Renal cortex interstitium (tissue), 11 donors: ENCODE measurements around the gene ANKS3. TPM values are rescaled to one million over a fixed set of nuclear protein-coding genes. Genes with fewer than 3 reads are reported as not detected.

Experiments
- DNase-seq, 11 donors: peaks; one replicate each; pipeline ENCODE4 v3.0.0-alpha.2; 2013; ENCODE audit warnings: low read depth in 9 of 11, low spot score in 4 of 11; ENCODE audit errors: extremely low read depth in 1 of 11
- polyA plus RNA-seq, 3 donors: library from polyadenylated mRNA; unstranded; fragments of 120-200 nt; gene quantifications; one replicate each; pipeline ENCODE4 v1.2.1, GENCODE V29; 2013; ENCODE audit not compliant: insufficient read length in 3 of 3

ANKS3 gene
- polyA plus RNA-seq, 3 donors = 22.5 to 34.3 (median 23.0) TPM

DNA sequence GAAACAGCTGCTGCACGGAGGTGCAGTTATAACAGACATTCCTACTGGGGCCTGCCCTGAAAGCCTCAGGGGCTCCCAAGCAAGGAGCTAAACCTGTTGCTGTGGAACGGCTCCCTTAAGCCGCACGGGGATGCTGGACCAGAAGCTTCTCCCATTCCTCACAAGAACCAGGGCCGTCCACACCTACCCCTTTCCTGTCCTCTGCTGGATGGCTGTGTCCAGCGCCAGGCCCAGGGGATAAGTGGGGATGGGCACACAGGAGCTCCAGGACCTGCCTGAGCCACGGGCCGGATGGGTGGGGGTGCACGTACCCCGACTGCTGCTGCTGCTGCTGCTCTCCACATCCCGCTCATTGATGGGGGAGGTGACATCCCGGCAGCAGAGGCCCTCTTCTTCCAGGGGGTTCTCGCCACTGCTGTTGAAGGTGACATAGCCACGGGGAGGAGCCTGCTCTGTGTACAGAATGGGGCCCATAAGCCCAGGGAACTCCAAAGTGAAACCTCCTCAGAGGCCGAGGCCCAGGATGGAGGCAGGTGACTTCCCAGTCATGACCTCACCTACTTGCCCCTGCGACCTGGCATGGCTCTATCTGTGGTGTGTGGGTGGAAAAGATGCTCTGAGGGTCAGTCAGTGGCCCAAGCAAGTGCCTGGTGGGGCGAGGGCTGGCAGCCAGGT, 32.1 kb downstream of the ANKS3 start:
- DNase-seq = no peak

DNA sequence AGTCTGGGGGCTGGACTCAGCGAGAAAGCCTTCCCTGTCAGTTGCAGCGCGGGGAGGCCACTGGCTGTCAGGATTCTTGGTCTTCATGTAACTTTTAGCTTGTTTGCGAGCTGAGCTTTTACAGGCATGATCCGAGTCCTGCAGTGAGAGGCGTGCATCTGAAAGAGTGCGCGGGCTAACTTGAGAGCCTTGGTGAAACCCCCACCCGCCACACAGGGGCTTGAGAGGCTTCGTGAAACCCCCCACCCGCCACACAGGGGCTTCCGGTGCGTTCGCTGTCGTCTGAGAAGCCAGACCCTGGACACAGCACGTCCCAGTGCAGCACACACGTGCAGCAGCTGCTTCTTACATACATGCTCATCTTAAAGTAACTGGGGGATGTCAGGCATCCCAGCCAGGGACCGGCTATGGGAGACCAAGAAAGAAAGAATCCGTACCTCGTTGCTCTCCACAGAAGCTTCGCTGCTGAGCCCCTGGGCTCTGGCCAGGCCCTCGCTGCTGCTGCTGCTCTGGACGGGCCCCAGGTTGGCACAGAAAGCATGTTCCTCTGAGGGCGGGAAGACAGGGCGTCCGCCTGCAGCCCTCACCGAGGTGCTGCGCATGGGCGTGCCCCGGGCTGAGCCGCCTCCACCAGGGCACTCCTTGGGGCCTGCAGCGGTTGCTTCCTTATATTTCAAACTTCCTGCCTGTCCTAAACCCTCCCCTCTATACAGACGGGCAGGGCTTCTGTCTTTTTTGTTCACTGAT, 32.9 kb downstream of the ANKS3 start:
- no peak for DNase-seq

DNA sequence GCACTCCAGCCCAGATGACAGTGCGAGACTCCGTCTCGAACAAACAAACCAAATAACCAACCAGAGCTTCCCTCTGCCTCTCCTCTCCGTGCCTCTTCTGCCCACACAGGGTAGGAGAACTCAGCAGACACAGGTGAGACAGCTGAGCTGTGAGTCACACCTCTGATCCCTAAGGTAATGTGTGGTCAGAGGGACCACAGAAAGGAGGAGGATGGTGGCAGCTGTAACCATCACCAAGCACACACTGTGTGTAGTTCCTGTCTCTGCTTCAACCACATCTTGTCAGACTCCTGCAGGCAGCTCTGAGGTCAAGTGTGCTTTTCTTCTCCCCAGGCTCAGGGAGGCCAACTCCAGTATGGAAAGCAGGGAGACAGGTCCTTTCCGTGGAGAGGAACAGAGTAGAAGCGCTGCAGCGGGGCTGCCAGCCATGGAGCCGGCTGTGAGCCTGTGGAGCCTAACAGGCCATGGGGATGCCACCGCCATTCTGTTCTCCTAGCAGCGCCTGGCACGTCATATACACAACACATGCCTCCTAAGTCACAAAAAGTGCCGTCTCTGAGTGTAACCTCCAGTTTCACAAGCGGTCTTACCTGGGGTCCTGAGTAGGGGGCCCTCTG, 33.6 kb downstream of the ANKS3 start:
- no peak for DNase-seq

DNA sequence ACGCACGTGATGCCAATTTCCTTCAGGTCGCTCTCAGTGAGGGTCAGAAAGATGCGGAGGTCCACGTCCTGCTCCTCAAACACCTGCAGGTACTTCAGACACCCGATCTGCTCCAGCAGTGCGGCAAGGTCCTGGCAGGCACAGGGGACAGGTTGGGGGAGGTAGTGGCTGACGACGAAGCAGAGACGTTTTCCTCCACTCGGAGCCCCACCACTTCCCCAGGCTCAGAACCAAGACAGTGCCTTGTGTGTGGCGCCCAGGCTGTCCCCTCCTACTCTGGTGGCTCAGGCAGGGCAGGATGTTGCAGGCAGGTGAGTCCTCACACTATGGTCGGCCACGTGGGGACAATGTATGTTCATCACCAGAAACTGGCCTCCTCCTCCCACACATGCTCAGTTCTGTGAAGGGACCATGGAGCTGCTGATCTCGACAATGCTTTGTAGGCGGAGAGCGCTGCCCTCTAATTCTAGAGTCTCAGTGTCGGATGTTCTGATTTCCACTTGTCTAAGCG, 35.0 kb downstream of the ANKS3 start:
- DNase-seq = no peak

DNA sequence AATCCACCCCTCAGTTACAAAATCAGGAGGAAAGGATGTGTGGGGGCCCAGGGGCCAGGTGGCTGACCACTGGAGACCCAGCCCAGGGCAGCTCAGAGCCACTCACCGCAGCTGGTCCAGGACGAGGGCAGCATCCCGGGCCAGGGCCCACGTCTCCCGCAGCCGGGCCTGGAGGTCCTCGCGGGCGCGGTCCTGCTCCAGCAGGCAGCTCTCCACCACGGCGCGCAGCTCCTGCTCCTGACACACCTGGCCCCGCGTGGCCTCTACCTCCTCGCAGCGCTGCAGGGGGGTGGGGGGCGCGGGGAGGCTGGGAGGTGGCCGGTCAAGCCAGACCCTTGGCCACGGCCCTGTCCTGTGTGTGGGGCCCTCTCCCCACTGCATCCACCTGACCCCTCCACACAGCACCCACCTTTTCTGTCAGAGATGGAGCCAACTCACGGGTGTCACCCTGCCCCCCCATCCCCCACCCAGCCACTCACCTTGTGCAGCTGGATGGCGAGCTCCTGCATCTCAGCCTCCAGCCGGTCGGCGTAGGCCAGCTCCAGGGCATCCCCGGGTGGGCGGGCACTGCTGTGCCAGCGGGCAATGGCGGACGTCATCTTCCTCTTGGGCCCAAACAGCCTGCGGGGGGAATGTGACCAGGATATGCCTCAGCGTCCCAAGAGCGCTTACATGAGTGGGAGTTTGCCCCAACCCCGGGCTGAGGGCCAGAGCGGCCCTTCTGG, 35.6 kb downstream of the ANKS3 start:
- DNase-seq = no peak

DNA sequence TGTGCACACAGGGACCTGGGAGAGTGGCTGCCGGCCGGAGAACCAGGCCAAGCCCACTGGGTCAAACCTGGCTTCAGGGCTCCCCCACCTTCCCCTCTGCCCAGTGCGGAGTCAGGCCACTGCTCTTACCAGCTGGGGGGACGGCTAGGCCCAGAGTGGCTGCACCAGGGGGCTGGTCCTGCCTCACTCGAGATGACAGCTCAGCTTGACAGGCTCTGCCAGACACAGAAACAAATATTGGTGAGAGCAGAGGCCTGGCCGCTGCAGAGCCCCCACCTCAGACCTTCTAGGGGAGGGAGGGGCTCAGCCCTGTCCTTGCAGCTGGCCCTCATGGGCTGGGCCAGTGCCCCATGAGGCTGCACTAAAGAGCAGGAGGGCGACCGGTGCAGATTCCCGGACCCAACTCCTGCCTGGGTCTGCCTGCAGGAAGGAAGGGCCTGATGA, 36.2 kb downstream of the ANKS3 start:
- DNase-seq = no peak

DNA sequence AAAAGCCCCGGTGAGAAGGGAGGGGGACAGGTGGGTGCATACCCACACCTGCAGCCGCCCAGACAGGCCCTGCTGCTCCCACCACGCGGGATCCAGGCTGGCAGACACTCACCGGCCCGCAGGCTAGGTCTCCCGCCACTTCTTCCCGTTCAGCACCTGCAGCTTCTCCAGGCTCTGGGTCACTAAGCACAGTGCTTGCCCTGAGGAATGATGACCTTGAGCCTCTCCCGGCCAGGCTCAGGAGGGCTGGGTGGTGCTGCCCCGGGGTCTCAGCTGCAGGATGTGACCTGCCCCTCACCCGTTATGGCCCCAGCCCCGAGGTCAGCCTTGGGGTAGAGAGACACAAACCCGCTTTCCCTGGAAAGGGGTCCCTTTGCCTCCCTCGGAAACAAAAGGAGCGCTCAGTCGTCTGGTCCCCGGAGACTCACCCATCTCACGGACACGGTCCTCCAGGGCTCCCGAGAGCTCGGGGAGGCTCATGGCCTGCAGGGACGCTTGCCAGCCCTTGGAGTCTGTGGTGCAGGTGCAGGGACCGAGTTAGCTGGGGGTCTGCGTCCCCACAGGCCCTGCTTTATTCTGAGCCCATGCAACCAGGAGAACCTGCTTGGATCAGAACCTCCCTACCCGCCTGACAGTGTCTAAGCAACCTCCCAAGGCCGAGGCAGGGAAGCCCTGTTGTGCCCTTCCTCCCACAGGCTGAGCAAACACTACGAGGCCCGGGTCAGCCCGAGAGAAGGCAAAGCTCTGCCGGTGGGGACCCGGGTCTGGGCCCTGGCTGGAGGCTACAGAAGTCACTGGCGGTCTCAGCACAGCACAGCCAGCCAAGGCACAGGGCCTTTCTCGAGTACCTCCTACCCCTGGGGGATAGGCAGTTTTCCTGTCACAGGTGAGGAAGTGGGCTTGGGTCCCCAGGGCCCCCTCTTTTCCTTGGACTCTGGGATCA, 36.9 kb downstream of the ANKS3 start:
- no peak for DNase-seq

DNA sequence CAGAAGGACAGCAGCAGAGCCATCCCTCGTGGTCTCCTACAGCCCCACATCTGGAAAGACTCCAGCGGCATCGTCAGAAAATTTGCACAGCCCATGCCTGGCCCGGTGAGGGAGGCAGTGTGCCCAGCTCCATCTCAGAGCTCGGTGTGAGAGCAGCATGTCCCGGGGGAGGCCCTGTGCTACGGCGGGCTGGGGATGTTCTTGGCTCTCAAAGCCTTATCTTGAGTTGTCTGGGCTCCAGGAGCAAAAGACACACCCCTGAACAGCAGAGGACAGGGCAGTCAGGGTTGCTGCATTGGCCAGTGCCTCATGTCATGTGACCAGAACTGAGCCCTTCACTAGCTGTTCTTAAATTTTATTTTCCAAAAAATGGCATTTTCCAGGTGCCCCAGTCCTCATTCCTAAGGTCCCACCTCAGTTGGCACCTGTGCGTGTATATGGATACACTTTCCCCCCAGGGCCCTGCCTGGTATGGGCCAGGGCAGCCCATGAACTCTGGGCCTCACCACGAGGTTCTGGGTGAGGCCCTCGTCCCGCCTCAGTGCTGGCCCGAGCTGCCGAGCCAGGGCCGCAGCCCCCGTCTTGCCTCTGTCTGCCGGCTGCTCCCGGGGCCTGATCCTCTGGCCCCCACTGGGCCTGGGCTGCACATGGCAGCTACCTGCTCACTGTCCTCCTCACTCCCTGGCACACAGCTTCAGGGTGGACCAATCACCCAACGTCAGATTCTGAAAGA, 37.7 kb downstream of the ANKS3 start:
- DNase-seq = no peak

DNA sequence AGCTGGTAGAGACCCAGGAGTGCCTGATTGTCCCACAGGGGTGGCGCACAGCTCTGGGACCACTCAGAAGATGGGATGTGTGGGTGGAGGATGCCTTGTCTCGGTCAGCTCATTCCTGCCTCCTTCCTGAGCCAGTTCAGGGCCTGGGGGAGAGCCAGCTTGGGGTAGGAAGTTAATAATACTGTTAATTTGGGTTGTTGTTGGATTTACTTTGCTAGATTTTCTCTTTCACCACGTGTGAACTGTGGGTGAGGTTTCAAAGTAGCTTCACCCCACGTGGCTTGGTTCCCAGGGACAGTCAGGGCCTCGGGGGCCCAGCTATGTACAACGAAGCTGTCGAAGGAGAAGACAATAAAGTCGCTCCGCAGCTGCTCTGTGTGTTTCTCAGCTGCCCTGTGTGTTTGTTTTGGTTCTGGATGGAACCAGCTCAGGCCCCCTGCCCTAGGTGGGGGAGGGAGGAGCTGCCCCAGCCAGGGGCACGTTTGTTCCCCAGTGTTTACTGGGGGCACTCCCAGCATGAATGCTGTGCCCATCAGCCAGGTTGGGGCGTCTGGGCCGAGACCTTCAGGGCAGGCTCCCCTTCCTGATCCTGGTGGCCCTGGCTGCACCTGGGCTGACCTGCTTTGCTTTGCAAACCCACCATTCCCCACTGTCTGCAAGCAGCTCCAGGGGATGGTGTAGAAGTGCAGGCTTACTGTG, 38.4 kb downstream of the ANKS3 start:
- DNase-seq = no peak

DNA sequence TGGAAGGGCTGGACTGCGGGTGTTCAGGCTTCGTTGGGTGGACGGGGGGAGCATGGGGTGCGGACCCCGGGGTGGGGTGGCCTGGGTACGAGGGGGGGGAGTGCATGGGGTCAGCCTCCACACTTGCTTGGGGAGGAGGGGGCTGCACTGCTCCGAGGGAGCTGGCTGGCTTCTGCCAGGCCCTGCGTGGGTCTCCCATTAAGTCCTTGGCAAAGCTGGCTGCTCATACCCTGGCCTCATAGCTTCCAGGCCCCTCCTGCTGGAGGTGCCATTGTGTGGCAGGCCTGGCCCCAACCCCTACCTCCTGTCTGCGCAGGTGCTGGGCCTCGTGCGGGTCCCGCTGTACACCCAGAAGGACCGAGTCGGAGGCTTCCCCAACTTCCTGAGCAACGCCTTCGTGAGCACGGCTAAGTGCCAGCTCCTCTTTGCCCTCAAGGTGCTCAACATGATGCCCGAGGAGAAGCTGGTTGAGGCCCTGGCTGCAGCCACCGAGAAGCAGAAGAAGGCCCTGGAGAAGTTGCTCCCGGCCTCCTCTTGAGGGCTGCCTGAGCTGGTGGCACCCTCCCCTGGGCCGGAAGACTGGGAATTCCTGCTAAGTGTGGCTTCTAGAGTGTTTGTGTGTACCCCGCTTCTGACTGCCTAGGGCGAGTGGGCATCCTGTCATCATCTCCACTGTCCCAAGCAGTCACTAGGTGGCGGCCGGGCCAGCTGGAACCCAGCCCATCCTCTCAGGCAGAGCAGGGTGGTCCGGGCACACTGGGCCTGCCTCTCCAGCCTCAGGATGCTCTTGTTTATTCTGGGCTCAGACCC, 39.2 kb downstream of the ANKS3 start:
- no peak for DNase-seq

DNA sequence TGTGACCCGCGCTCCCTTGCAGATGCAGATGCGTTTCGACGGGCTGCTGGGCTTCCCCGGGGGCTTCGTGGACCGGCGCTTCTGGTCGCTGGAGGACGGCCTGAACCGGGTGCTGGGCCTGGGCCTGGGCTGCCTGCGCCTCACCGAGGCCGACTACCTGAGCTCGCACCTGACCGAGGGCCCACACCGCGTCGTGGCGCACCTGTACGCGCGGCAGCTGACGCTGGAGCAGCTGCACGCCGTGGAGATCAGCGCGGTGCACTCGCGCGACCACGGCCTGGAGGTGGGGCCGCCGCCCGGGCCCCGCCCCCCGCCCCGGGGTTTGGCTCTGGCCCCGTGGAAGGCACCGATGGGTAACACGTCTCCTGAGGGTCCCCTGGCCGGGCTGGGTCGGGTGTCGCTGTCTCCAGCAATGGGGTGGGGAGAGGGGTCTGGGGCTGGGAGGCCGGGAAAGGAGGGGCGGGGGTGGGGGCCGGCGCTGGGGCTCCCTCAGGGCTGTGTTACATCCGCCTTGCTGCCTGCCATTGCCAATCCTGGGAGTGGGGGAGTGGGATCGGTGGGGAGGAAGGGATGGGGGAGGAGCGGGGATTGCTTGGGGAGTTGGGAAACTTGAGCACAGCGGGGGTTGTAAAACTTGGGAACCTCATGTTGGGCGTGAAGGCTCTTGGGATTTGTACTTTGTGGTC, 40.0 kb downstream of the ANKS3 start:
- DNase-seq = peak in 6 of 11 donors; percentile 44 to 69 (median 67)

DNA sequence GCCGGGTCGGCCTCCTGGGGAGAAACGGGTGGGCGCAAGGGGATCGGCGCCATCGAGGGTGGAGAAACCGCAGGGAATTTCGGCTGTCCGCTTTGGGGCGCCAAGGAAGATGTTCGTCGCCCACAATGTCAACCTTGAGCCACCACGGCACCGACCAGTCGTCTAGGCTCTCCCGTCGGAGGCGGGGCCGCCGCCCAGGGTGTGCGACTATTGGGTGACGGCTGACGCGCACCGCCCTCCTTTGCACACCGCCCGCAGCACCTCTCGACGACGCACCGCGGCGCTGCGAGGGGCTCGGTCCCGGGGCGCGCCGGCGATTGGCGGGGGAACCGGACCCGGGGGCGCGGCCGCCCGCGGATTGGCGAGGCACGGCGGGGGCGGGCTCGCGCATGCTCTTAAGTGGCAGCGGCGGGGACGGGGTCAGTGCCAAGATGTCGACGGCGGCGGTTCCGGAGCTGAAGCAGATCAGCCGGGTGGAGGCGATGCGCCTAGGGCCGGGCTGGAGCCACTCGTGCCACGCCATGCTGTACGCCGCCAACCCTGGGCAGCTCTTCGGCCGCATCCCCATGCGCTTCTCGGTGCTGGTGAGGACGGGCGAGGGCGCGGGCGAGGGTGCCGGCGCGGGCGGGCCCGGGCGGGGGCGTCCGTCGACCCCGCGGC, 40.6 kb downstream of the ANKS3 start, which contains the start of gene NUDT16L1:
NUDT16L1 (plus strand) TSS at position 267 of the 660 bp plus-strand sequence; CDS start at position 432, 165 bp downstream.
- DNase-seq = peak; percentile 81 to 97 (median 94)

DNA sequence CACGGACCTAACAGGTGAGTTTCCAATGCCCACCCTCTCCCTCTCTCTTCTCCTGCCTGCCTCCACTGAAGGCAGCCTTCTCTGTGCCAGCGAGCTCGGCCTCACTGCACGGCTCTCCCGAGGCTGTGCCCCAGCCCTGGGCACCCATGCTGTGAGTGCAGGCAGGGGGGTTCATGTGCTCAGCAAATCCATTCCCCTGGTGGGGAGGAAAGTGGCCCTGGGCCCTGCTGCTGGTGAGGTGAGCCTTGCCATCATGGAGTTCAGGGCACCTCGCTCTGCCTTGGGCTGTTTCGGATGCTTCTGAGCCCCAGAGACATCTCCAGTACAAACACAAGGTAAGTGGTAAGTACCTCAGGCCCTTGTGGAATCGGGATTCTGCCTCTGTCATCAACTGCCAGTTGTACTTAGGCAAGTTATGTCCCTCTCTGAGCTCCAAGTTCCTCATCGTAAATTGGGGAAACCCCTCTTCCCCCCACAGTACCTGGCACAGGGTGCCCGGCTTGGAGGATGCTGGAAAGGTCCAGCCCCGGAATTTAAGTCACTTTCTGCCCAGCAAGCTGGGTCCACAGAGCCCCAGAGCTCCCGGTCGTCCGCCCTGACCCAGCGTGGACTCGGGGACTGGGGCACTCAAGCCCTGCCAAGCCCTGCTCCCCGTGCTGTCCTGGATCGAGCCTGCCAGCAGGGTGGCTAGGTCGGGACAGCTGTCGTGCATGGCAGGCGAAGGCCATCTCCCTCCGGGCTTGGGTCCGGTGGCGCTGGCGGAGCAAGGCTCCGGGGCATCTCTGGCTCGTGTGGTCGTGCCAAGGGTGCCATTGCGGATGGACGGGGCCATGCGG, 41.4 kb downstream of the ANKS3 start:
- no peak for DNase-seq

DNA sequence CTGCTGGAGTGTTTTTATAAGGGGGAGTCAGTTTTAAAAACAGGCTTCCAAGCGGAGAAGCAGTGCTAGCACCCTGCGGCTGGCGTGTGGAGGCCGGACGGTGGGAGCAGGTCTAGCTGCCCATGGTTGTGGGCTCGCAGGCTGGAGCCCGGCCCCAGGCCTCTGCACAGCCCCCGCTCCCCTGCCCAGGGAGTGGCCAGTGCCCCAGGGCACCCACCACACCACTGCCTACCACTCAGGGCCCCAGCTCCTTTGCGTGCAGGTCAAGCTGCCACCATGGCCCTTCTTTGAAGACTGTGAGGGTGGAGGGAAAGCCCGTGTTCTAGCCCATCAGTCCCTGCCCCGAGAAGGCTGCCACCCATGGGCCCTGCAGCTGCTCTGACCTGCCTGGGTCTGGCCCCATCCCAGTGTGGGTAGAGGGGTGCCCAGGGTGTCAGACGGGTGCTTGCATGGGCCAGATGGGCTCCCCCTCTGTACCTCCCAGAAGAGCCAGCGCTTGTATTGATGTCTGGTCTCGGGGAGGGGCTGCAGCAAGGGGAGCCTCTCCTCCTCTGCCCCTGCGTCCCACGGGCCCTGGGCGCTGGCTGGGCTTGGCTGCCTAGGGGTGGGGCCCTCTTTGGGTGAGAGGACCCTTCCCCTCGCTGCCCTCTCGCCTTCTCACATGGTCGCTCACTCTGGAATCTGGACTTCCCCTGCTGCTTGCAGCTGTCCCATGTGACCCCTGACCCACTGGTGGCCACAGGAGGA, 42.2 kb downstream of the ANKS3 start:
- DNase-seq = no peak
